GM19025 (cell line): ENCODE data around the gene UBE4B.

Experiments
- ATAC-seq: cut with Tn5 transposase; IDR thresholded peaks from one replicate; pipeline ENCODE4 v1.9.1; 2021; ENCODE audit warnings: mild to moderate bottlenecking, low read depth, moderate library complexity; ENCODE audit not compliant: unreplicated experiment

The UBE4B gene

DNA sequence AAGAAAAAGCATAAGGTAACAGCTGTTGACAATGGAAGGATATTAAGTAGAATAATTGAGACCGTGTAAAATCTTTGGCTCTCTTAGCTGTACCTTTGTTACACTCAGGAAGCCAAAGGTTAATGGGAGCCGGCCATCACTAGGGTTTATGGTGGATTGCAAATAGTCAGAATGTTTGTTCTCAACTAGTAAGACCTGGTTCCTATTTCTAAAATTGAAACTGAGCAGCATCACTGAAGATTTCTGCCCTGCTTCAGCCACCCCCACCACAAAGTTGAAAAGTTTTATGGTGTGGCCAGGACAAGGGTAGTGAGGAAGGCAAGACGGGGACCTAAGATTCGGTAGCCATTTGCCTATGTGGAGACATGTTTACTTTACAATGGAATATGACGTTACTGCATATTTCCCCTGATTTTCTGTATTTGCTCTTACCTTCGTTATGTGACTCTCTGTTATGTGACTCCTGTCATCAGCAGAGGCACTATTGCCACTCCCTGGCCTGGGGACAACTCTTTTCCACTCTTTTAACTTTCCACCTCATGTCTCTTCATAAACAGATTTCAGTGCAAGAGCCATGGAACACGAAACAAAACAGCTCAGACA, 136.3 kb downstream of the UBE4B start:
- no peak for ATAC-seq

DNA sequence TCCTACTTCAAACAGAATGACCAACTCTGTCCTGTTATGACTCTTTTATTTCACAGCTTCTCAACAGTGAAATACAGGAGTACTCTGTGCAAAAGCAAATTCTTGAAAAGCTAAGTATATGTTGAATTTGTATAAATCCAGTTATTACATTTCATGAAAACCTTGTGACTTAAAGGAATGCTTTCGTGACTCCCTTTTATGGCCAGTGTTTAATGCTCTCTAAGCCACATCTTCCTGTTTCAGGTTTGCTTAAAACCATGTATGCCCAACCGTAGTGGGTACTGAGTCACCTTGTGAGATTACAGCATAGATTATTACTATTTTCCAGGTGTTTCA, 137.4 kb downstream of the UBE4B start:
- ATAC-seq, result no peak

DNA sequence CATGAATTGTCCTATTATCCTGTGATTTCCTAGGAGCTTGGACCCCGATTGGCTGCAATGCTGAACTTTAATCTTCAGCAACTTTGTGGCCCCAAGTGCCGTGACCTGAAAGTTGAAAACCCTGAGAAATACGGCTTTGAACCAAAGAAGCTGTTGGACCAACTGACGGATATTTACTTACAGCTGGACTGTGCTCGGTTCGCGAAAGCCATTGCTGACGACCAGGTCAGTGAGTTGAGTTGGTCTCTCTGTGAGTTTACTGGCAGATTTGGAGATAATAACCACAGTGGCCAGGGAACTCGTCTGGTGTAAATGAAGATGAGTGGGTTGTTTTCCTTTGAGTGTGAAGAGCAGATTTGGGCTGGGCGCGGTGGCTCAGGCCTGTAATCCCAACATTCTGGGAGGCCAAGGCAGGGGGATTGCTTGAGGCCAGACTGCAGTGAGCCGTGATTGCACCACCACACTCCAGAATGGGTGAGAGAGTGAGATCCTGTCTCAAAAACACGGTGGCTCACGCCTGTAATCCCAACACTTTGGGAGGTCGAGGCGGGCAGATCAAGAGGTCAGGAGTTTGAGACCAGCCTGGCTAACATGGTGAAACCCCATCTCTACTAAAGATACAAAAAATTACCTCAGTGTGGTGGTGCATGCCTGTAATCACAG, 138.5 kb downstream of the UBE4B start:
- ATAC-seq, result no peak

GRCh38 chr1:10171995-10172669, 139.4 kb downstream of the UBE4B start:
- no peak for ATAC-seq

GRCh38 chr1:10173582-10173981, 140.8 kb downstream of the UBE4B start:
- ATAC-seq, result no peak

- no peak for ATAC-seq
Observed at GRCh38 chr1:10177876-10178275, 145.1 kb downstream of the UBE4B start.

GRCh38 chr1:10178597-10179405, 146.0 kb downstream of the UBE4B start:
- no peak for ATAC-seq

- ATAC-seq, result no peak
Observed at GRCh38 chr1:10179406-10180091, 146.8 kb downstream of the UBE4B start.

DNA sequence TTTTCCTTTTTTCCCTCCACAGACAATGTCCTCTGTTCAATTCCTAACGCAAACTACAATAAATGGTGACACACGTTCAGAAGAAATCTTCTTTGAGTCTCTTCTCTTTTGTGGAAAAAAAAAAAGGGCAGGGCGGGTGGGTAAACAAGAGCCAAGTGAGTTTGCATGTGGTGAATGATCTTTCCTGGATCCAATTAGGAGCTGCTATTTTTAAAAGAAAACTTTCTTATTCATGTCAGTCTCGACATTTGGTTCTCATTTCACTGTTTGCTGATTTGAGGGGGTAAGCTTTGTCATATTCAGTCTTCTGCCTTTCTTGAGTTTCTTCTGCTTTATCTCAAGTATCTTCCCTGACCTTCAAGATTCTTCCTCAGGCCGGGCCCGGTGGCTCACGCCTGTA, 148.4 kb downstream of the UBE4B start:
- no peak for ATAC-seq

DNA sequence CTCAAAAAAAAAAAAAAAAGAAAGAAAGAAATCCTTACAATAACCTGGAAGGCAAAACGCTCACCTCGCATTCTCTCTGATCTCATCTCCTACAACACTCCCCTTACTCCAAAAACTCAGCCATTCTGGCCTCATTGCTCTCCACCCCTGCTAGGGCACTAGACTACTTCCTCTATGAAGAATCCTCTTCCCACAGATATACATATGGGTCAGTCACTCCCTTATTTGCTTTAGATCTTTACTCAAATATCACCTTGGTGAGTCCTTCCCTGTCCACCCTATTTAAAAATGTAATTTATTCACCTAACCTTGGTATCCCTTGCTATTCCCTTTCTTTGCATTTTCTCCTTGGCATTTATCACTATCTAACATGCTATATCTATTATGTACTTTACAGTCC, 153.0 kb downstream of the UBE4B start:
- no peak for ATAC-seq

DNA sequence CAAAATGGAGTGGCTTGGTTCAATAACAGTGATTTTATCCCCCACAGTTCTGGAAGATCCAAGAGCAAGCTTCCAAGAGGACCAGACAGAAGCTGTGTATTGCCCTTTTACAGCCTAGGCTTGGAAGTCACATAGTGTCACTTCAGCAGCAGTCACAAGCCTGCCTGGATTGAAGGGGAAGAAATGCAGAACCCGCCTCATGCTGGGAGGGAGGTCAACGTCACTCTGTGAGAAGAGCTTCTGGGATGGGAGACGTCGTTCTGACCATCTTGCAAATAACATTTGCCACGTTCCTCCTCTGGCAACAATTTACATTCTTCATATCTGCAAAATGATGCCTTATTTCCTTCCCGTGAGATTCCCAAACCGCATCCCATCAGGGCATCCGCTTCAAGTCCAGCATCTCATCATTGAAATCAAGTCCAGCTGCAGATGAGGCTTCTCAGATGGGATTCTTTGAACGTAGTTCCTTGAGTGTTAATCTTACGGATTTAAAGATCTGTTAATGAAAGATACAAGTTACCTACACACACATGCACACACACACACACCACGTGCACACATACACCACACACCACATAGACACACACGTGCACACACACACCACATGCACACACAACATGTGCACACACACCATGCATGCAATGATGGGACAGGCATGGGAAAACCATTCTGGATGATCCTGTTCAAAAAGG, 153.7 kb downstream of the UBE4B start:
- ATAC-seq, result no peak

GRCh38 chr1:10187026-10187334, 154.2 kb downstream of the UBE4B start:
- ATAC-seq, result no peak

GRCh38 chr1:10188133-10188650, 155.4 kb downstream of the UBE4B start:
- no peak for ATAC-seq

DNA sequence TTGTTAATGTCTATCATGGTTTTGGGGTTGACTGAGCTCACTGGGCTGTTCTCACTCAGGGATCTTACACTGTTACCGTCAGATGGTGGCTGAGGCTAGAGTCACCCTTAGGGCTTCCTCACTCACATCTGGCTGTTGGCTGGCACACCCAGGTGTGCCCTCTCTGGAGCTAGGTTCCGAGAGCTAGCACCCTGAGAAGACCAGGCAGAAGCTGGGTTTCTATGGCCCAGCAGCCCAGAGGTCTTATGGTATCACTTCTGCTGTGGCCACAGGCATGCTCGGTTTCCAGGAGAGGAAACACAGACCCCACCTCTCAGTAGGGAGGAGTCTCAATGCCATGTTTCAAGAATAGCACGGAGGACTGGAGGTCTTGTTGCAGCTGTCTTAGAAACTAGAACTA, 156.9 kb downstream of the UBE4B start:
- no peak for ATAC-seq

DNA sequence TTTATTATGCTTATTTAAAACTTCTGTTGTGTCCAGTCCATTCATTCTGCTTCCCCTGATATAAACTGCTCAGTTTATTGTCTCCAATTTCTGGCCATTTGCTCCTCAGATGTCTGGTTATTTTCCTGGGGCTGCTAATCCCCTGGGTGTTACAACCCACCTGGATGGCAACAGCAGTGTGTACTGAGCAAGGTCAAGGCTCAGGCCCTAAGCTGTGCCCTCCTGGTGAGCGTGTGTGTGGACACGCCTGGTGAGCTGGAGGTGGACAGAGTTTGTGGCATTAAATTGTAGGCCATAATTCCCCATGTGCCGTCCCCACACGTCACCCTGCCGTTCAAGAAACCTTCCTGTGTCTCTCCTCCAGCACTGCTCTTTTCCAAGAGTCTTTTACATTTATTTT, 159.5 kb downstream of the UBE4B start:
- no peak for ATAC-seq

DNA sequence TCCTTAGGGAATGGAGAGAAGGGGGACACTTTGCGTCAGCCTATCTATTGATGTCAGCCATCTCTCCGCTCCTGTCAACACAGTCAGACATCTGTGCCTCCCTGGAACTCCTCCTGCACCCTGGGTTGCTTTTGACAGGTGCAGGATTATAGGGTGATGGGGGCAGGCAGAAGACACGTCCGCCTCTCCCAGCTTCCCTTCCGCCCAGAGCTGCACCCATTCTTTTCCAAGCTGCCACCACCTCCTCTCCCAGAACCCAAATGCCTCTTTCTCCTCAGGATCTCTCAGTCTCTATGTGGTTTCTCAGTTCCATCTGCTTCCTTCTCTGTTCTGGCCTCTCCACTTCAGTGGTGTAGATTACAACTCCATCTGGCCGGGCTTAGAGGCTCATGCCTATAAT, 160.5 kb downstream of the UBE4B start:
- no peak for ATAC-seq

GRCh38 chr1:10195570-10195969, 162.8 kb downstream of the UBE4B start:
- no peak for ATAC-seq

- ATAC-seq, result no peak
Observed at GRCh38 chr1:10196976-10197375, 164.2 kb downstream of the UBE4B start.

DNA sequence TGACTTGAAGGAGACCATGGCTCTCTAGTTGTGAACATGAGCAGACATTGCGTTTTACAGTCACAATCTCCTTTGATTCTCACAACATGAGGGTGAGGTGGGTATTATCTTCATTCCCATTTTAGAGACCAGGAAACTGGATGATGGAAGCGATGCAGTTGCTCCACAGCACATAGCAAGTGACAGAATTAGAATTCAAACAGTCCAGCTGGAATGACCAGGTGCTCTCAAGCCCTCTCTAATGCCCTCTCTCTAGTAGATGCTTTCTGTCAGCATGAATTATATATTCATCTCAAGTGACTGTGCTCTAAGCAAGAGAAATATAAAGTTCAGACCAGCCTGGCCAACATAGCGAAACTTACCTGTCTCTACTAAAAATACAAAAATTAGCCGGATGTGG, 167.9 kb downstream of the UBE4B start:
- ATAC-seq, result no peak

DNA sequence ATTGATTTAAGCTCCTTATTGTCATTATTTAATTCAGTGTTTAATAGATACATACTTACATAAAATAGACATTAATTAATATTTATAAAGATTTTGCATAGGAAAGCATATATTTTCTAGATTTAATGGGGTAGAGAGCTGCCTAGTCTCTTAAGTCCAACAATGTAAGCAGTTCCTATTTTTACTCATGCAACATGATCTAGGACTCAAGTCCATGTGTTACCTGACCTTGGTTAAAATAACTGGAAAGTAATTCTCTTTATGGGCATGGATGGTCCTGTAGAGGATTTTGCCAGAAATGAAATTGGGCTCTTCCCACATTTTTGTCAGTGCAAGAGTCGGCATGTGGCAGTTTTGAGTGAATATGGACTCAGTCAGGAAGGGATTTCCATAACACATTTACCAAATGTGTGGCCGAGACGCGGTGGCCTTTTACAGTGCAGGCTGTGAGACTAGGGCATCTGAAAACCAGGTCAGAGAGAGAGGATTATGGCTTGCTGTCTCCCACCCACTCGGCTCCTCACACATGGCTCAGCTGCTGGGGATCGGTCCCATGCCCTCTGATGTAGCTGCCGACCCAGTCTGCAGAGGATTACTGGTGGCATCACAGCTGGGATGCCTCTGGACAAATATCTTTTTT, 171.4 kb downstream of the UBE4B start:
- ATAC-seq, result no peak
